GM19328 (cell line): Measurements from ENCODE around the gene AIFM3.
"Not testable (repeated sequence)": the region's sequence is repeated elsewhere in the genome, so short reads cannot be mapped to it uniquely, and the experiment has no call there.

Experiments
- ATAC-seq: cut with Tn5 transposase; IDR thresholded peaks from one replicate; pipeline ENCODE4 v1.9.1; 2021; ENCODE audit warnings: mild to moderate bottlenecking, moderate library complexity; ENCODE audit not compliant: unreplicated experiment

The AIFM3 gene

GRCh38 chr22:21000207-21000986 is 33.3 kb downstream of the AIFM3 start:
- no peak for ATAC-seq

GRCh38 chr22:21000987-21001600 is 34.0 kb downstream of the AIFM3 start:
- ATAC-seq, result peak; percentile 4

GRCh38 chr22:21001601-21002325 is 34.7 kb downstream of the AIFM3 start, which contains the start of gene THAP7:
Gene THAP7 (minus strand): TSS chr22:21002118. CDS start chr22:21001911, 207 bp downstream.
- peak; percentile 78 for ATAC-seq

GRCh38 chr22:21003782-21004181 is 36.7 kb downstream of the AIFM3 start:
- ATAC-seq, result no peak

GRCh38 chr22:21009208-21009607 is 42.2 kb downstream of the AIFM3 start:
- not testable (repeated sequence) for ATAC-seq

- ATAC-seq, result no peak
Observed at GRCh38 chr22:21009638-21010425, 42.8 kb downstream of the AIFM3 start.

GRCh38 chr22:21010426-21011113 is 43.5 kb downstream of the AIFM3 start:
- ATAC-seq, result no peak

- no peak for ATAC-seq
Observed at GRCh38 chr22:21012446-21013407, 45.7 kb downstream of the AIFM3 start.

- ATAC-seq, result no peak
Observed at GRCh38 chr22:21013657-21014201, 46.7 kb downstream of the AIFM3 start.

- ATAC-seq, result peak; percentile 79
Observed at GRCh38 chr22:21014202-21014725, 47.2 kb downstream of the AIFM3 start.

GRCh38 chr22:21014726-21015465 is 47.8 kb downstream of the AIFM3 start, which contains the start of gene P2RX6:
Gene P2RX6 (plus strand): TSS chr22:21015165. CDS start chr22:21015175, 10 bp downstream.
- ATAC-seq, result no peak

- no peak for ATAC-seq
Observed at GRCh38 chr22:21015466-21016006, 48.5 kb downstream of the AIFM3 start.

- no peak for ATAC-seq
Observed at GRCh38 chr22:21016644-21017420, 49.8 kb downstream of the AIFM3 start.

GRCh38 chr22:21018314-21018713 is 51.3 kb downstream of the AIFM3 start:
- ATAC-seq, result no peak

- no peak for ATAC-seq
Observed at GRCh38 chr22:21020802-21021429, 53.9 kb downstream of the AIFM3 start.

- no peak for ATAC-seq
Observed at GRCh38 chr22:21022507-21022906, 55.5 kb downstream of the AIFM3 start.
